Activated T-cell treated with anti-CD3 and anti-CD28 coated beads for 24 hours (primary cell): Measurements from ENCODE around the gene SLC4A2.

Experiments
- DNase-seq: peaks from one replicate; pipeline ENCODE4 v3.0.0-alpha.2; 2020; ENCODE audit warnings: low read depth

SLC4A2 gene

GRCh38 chr7:151062399-151063211 lies 3.2 kb downstream of the SLC4A2 start:
- DNase-seq = no peak

GRCh38 chr7:151063212-151063561 lies 3.8 kb downstream of the SLC4A2 start:
- DNase-seq = no peak

- no peak for DNase-seq
Observed at GRCh38 chr7:151064454-151064853, 5.1 kb downstream of the SLC4A2 start.

- no peak for DNase-seq
Observed at GRCh38 chr7:151064993-151065392, 5.6 kb downstream of the SLC4A2 start.

GRCh38 chr7:151065516-151065915 lies 6.1 kb downstream of the SLC4A2 start:
- no peak for DNase-seq

GRCh38 chr7:151066273-151066974 lies 7.0 kb downstream of the SLC4A2 start:
- no peak for DNase-seq

- DNase-seq = no peak
Observed at GRCh38 chr7:151068069-151068773, 8.8 kb downstream of the SLC4A2 start.

GRCh38 chr7:151069841-151070573 lies 10.6 kb downstream of the SLC4A2 start:
- DNase-seq = no peak

- no peak for DNase-seq
Observed at GRCh38 chr7:151070574-151070960, 11.2 kb downstream of the SLC4A2 start.

GRCh38 chr7:151071032-151071866 lies 11.9 kb downstream of the SLC4A2 start:
- DNase-seq = no peak

- DNase-seq = no peak
Observed at GRCh38 chr7:151073990-151074389, 14.6 kb downstream of the SLC4A2 start.

GRCh38 chr7:151074817-151075661 lies 15.7 kb downstream of the SLC4A2 start:
- no peak for DNase-seq

- no peak for DNase-seq
Observed at GRCh38 chr7:151075662-151075971, 16.2 kb downstream of the SLC4A2 start.

GRCh38 chr7:151075978-151076426 lies 16.6 kb downstream of the SLC4A2 start:
- DNase-seq = no peak

- DNase-seq = no peak
Observed at GRCh38 chr7:151076863-151077704, 17.7 kb downstream of the SLC4A2 start.

- no peak for DNase-seq
Observed at GRCh38 chr7:151077705-151078232, 18.4 kb downstream of the SLC4A2 start.

- no peak for DNase-seq
Observed at GRCh38 chr7:151078233-151079040, 19.0 kb downstream of the SLC4A2 start.

- no peak for DNase-seq
Observed at GRCh38 chr7:151079199-151079910, 20.0 kb downstream of the SLC4A2 start.
